Measurements from ENCODE around the gene APLP2.
A peak's percentile ranks its signal among the peaks of the same experiment; 100 is the strongest.

- TF ChIP-seq RAD21 (IDR thresholded peaks at IDR 0.05): peak; percentile 43 to 53
- peak; percentile 96 for TF ChIP-seq SP1 (IDR thresholded peaks at IDR 0.05)
- no peak for TF ChIP-seq CTCF (IDR thresholded peaks at IDR 0.05; ENCODE audit: low read depth, low read length, missing input control)
- TF ChIP-seq ATF3 (IDR thresholded peaks at IDR 0.05): peak; percentile 75
- TF ChIP-seq HNF4G (IDR thresholded peaks at IDR 0.05): peak; percentile 60
- TF ChIP-seq NR2F2 (IDR thresholded peaks at IDR 0.05): peak; percentile 61
- TF ChIP-seq EGR1 (IDR thresholded peaks at IDR 0.05; ENCODE audit: low read depth in 2 of 2): peak; percentile 43 to 57
- TF ChIP-seq TAF1 (conservative IDR thresholded peaks at IDR 0.05): peak; percentile 81
- peak; percentile 78 for TF ChIP-seq ZBTB33 (IDR thresholded peaks at IDR 0.05)
- peak; percentile 92 for TF ChIP-seq YY1 (IDR thresholded peaks at IDR 0.05)
- peak in 1 of 2 donors; percentile 59 for TF ChIP-seq GABPA (IDR thresholded peaks at IDR 0.05 in 1 of 2, conservative IDR thresholded peaks at IDR 0.05 in 1 of 2)
- peak; percentile 67 for TF ChIP-seq FOXA2 (IDR thresholded peaks at IDR 0.05)
- TF ChIP-seq RXRA (IDR thresholded peaks at IDR 0.05): peak; percentile 94 to 98
Observed at GRCh38 chr11:130181295-130182272, 111.9 kb downstream of the APLP2 start.
